OCI-LY3 (cell line): ENCODE measurements around the gene HOXC5.

Experiments used
- CTCF ChIP-seq: fragments of 200-600, 300-600 bp; sonication (generic); IDR thresholded peaks from 2 replicates; pipeline ENCODE4 v1.5.1; 2014; ENCODE audit warnings: antibody characterized with exemption, low read length, low read depth
- EZH2phosphoT487 ChIP-seq: fragments of 200-600 bp; shearing (Covaris generic); IDR thresholded peaks from 2 replicates; pipeline ENCODE4 v1.6.1; 2018; ENCODE audit warnings: antibody characterized with exemption, mixed run types, low read depth

GRCh38 chr12:54040648-54041047 is 7.8 kb downstream of the HOXC5 start:
- TF ChIP-seq CTCF (no peak), EZH2phosphoT487 (no peak)
